Endometrial microvascular endothelial cells (primary cell): ENCODE results near the gene ARHGAP44. TPM values are rescaled to one million over a fixed set of nuclear protein-coding genes. Genes with fewer than 3 reads are reported as not detected.
"Not testable (repeated sequence)": the region's sequence is repeated elsewhere in the genome, so short reads cannot be mapped to it uniquely, and the experiment has no call there.

Experiments
- in situ Hi-C: cut with HindIII; loops from 2 replicates; pipeline ENCODE4 v1.10.0; 2017; ENCODE audit warnings: low sequenced_read_pairs, low pct_unique_long_range_greater_than_20kb; ENCODE audit errors: inconsistent ontology term
- total RNA-seq: library from RNA; depleted of rRNA; stranded (reverse); fragments of >200 nt; gene quantifications from one replicate; pipeline ENCODE4 v1.2.3, GENCODE V29; 2015; ENCODE audit errors: inconsistent ontology term

ARHGAP44 gene
- total RNA-seq, 1 donor from 2014 or later, result 1.0 TPM

DNA sequence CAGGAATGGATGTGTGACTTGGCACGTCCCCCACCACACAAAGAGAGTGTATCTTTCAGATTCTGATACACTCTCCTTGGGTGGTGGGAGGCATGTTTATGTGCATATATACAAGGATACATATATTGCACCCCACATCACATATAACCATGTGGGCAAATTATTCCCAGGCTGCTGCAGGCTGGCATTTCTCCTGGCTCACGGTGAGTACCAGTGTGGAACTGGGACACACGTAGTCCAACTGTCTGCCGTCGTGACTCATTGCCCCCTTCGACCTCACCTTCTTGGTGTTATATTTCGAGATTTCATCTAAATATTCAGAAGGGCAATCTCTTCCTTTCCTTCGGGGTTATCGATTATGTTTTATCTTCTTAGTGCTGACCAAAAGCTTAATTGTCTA, 24.4 kb downstream of the ARHGAP44 start:
- in situ Hi-C loops, result no loop called here

DNA sequence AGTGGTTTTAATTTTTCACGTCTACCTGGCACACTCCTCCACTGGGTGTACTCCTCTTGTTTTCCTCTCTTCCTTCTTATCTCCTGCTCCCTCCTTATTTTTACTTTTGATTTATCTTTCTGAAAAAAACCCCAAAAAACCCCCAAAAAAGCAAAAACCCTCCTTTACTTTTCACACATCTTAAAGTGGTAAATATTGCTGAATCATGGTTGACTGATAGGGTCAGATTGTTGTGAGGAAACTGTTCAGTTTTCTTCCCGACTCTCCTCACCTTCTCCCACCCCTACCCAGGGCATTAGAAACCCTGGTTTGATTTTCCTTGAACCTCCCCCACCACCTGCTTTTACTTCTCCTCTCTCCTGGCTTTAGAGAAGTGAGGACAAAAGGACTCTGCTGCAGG, 25.4 kb downstream of the ARHGAP44 start:
- in situ Hi-C loops, result no loop called here

DNA sequence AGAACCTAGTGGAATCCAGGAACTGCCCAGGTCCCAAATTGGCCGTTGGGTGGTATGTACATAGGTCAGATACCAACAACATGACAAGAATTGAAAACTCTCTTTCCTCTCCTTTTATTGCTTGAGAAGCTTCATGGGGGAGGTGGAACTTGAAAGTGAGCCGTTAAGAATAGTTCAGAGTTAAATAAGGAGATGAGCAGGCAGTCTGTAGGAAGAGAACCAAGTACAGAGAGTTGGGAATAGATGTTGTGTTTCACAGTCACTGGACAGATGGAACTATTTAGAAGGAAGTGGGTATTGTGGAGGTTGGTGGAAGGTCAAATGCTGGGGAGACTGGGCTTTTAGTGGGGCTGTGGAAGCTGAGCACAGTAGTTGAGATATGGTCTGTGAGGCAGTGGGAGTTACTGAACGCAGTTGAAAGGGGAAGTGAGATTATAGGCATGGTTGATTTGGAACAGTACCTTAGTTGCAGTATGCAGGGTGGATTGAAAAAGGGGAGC, 26.4 kb downstream of the ARHGAP44 start:
- in situ Hi-C loops, result no loop called here

- in situ Hi-C loops, result no loop called here
These were observed 32.2 kb downstream of the ARHGAP44 start for GRCh38 chr17:12821376-12821940.

DNA sequence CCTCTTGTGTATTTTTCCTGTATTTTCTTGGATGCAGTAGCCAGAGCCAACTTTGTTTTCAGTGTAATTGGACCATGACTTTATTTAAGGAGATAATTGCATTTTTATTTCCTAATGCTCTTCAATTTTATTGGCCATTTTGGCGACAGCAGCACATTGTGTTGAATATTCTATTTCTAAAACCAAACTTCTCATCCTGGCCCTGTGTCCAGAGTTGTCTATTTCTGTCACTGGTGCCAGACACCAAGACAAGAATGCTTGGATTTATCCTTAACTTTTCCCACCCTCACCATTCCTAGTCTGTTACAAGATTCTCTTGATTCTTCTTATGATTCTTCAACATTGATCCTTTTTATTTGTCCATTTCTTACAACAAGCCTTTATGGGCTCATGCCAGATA, 37.1 kb downstream of the ARHGAP44 start:
- in situ Hi-C loops, result no loop called here

DNA sequence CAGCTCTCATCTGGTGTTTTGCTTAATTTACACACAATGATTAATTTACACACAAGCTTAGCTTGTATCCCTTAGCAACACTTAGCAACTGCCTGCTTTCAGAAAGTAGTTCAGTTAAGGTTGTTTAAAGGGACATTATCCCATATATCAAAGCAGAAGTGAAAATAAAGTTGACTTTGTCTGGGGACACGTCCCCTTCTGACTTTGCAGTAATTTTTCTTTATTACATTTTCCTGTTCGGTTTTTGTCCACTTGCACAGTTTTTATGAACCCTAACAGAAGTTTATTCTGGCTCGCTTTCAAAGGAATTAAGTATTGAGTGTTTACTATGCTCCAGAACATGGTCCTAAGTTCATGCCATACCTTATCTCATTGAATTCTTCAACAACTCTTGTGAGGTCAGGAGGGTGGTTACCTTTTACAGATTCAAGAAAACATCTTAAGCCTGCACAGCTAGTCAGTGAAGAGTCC, 41.5 kb downstream of the ARHGAP44 start:
- in situ Hi-C loops, result no loop called here

DNA sequence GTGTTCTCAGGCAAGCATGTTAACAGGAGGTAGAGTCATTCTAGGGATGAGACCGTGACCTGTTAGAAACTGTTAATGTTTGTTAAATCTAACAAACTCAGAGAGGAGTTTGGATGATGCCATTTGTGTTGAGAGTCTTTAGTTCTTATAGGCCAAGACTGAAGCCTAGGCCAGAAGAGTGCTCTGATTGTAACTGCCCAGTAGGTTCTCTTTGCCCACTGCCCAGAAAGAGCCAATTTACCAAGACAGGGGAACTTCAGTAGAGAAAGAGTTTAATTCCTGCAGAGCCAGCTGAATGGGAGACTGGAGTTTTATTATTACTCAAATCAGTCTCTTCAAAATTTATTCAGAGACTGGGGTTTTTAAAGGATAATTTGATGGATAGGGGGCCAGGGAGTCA, 42.5 kb downstream of the ARHGAP44 start:
- in situ Hi-C loops, result no loop called here

DNA sequence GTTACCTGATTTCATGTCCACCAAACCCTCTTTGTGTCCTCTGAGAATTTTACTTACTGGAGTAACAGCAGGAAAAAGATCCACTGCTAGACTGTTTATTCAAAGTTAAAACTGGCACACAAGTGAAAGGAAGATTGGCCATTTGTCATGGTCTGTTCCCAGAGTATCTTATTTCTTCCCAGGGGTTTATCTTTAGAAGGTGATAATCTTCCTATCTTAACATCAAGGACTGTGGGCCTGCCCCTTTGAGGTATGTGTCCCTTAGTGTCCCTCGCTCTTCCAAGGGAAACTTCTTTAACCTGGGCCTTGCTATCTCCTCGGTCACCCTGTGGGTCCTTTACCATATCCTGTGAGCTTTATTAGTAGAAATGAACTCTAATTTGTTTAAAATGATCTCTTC, 49.7 kb downstream of the ARHGAP44 start:
- in situ Hi-C loops, result no loop called here

DNA sequence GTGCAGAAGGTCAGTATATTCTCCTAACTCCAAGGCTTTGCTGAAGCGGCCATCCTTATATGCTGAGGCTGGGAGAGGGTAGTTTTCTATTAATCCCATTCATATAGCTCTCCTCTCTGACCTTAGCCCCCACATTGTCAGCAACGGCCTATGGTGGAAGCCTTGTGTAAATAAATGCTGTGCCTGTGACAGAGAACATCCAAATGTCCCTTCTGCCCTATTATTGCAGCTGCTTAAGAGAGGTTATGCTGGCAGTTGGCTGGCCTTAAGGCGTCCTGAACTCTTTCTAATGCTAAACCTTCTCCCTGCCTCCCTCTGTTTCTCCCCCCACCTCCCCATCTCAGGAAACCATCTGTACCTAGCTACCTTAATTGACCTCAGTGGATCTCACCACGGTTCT, 53.6 kb downstream of the ARHGAP44 start:
- in situ Hi-C loops, result no loop called here

DNA sequence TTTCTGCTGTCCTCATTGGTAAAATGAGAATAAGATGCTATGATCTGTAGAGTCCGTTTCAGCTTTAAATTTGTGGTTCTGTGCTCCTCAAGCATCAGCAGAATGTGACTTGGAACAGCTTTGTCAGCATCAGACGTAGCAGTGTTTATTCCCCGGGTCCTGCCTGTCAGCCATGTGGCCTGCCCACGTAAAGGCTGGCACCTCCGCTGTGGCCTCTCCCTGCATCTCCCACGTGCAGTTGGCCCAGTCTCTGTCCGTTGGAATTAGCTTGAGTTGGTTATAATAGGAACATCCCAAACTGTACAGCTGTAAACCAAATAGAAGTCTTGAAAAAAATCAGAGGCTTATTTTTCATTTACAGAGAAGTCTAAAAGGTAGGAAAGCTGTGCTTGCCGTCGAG, 61.7 kb downstream of the ARHGAP44 start:
- in situ Hi-C loops, result no loop called here

- in situ Hi-C loops, result no loop called here
These were observed 62.7 kb downstream of the ARHGAP44 start for GRCh38 chr17:12851901-12852435.

GRCh38 chr17:12853921-12854320, 64.6 kb downstream of the ARHGAP44 start:
- in situ Hi-C loops, result no loop called here

DNA sequence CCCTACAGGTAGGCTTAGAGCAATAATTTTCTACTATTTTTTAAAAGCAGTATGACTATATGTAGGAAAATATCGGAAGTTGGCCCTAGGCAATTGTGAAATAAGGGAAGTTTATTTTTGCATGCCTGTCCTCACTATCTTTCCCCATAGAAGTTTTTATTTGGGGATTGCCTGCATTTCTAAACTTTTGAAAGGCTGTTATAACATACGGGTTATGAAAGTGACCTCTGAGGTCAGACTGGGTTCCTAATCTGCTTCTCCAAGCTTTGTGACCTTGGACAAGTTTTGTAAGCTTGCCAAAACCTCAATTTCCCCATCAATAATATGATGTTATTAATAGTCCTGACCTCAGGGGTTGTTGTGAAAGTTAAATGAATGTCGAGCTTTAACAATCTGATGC, 67.1 kb downstream of the ARHGAP44 start:
- in situ Hi-C loops, result no loop called here

GRCh38 chr17:12857592-12857991, 68.3 kb downstream of the ARHGAP44 start:
- in situ Hi-C loops, result no loop called here

DNA sequence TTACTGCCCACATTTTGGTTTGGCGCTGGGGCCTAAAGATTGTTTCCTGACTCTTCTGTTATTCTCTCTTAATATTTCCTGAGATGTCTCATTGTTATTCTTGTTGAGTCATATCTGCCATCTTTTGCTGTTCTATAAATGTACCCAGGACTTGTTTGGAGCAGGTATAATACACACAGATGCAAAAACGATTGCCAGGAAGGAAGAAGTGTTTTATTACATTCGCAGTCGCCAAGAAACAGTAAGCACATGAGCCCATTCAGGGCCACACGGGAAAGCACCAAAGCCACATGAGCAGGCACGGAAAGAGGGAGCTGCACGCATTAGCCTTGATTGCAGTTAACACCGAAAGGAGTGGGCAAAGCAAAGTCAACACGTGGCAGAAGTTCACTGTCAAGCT, 70.2 kb downstream of the ARHGAP44 start:
- in situ Hi-C loops, result no loop called here

DNA sequence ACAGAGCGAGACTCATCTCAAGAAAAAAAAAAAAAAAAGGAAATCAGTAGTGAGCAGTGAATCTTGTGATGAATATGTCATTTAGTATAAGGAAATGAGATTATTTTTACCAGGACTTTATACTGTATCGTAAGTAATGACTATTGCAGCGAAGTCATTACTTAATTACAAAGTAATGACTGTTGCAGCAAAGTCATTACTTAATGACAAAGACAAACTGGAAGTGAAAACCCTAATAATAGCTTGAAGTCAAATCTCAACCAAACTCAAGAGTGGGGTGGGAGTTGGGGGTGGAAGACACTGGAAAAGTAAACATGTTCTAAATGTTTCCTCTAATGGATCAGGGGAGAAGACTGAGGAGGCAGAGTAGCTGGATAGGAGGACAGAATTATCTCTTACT, 76.5 kb downstream of the ARHGAP44 start:
- in situ Hi-C loops, result no loop called here

GRCh38 chr17:12866244-12866643, 76.9 kb downstream of the ARHGAP44 start:
- in situ Hi-C loops, result no loop called here

GRCh38 chr17:12867726-12868125, 78.4 kb downstream of the ARHGAP44 start:
- in situ Hi-C loops, result no loop called here

DNA sequence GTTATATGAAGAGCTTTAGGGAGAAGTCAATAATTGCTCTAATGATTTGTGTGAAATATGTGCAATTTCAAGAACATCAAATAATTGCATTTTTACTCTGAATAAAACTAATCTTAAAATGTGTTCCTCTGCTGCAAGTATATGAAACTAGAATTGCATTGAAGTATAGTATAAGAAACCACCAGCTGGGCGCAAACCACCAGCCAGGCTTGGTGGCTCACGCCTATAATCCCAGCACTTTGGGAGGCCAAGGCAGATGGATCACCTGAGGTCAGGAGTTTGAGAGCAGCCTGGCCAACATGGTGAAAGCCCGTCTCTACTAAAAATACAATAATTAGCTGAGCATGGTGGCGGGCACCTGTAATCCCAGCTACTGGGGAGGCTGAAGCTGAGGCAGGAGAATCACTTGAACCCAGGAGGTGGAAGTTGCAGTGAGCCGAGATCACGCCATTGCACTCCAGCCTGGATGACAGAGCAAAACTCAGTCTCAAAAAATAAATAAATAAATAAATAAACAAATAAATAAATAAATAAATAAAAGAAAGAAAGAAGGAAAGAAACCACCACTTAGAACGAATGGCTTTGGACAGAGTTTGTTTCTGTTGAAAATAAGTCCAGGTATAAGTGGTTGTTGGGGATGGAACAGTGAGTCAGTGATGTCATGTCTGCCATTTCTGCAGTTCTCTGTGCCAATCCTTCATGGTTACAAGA, 84.3 kb downstream of the ARHGAP44 start:
- in situ Hi-C loops, result not testable (repeated sequence)

GRCh38 chr17:12877953-12878669, 88.8 kb downstream of the ARHGAP44 start:
- in situ Hi-C loops, result no loop called here
